Pancreas (tissue), 10 donors: ENCODE results near the gene RBMS3. TPM values are rescaled to one million over a fixed set of nuclear protein-coding genes. Genes with fewer than 3 reads are reported as not detected.
A peak's percentile ranks its signal among the peaks of the same experiment; 100 is the strongest.
"Not testable (repeated sequence)": the region's sequence is repeated elsewhere in the genome, so short reads cannot be mapped to it uniquely, and the experiment has no call there.

Experiments
- ATAC-seq, 4 donors: fragments of 200-7000 bp; cut with Tn5 transposase; one replicate each; pipeline versions ENCODE4 v1.8.0 to v1.9.1; 2020; ENCODE audit warnings: mild to moderate bottlenecking in 4 of 4, moderate library complexity in 4 of 4
- DNase-seq, 6 donors: peaks; one replicate each; pipeline ENCODE4 v3.0.0-alpha.2; 2020
- FAIRE-seq: peaks from 2 replicates; lab custom pipeline; 2012; peaks lifted over from hg19 to GRCh38; lab: Jason Lieb, UNC
- H3K27ac ChIP-seq, 4 donors: fragments of 200-600 bp; sonication (generic); 1 replicate in 3 of 4; 2 replicates in 1 of 4; pipeline versions ENCODE4 v1.5.0 to v1.8.0; 2020
- H3K27me3 ChIP-seq, 4 donors: fragments of 200-600 bp; one replicate each; pipeline ENCODE4 v1.8.0; 2021
- H3K36me3 ChIP-seq, 3 donors: fragments of 200-600 bp; sonication (generic) in 1 of 3; one replicate each; pipeline versions ENCODE4 v1.5.0 to v1.8.0; 2020 to 2021
- H3K4me1 ChIP-seq, 3 donors: fragments of 200-600 bp; one replicate each; pipeline ENCODE4 v1.8.0; 2021
- H3K4me3 ChIP-seq, 4 donors: fragments of 200-600 bp; sonication (generic) in 2 of 4; one replicate each; pipeline versions ENCODE4 v1.5.0 to v1.8.0; 2020 to 2021
- H3K9me3 ChIP-seq, 4 donors: fragments of 200-600 bp; one replicate each; pipeline ENCODE4 v1.8.0; 2021
- CTCF ChIP-seq, 4 donors: fragments of 200-600 bp; sonication (generic) in 3 of 4; IDR thresholded peaks; one replicate each; pipeline versions ENCODE4 v1.5.0 to v1.8.0; 2021; ENCODE audit warnings: antibody characterized with exemption in 4 of 4
- WGBS, 2 donors: extraction: QIAGEN DNeasy Blood & Tissue Kit; methylation state at CpG; one replicate each; pipeline ENCODE4 v1.1.7; 2013; 5-methylcytosine and 5-hydroxymethylcytosine counted together
- intact Hi-C, 3 donors: fragments of 100-400 bp; cut with DNase I; formaldehyde crosslinking; loops; one replicate each; pipeline versions ENCODE4 v1.11.1 to v1.14.2; 2022
- polyA plus RNA-seq, 2 donors: library from polyadenylated mRNA; stranded (reverse); fragments of 200-250 nt; gene quantifications; one replicate each; pipeline ENCODE4 v1.2.3, GENCODE V29; 2013
- total RNA-seq, 6 donors: library from RNA; stranded (reverse); fragmentation: NEBNext Ultra II Directional in 4 of 6; extraction: Animal tissue kit (Norgen Biotek cat#: 25700) in 4 of 6; gene quantifications; one replicate each; pipeline versions ENCODE4 v1.2.1 to v1.2.4, GENCODE V29; 2021 to 2023
- donor health status: healthy with polysubstance abuse.
- donor health status: DM: no; HTN: no; CAD: no; lungs with moderate emphysema.
- donor health status: DM: no; HTN: no; CAD: no.
- donor health status: control.
- donor health status: control.
- donor health status: Bipolar disorder and iron deficiency.
- donor health status: DM: yes; HTN: yes; CAD: no.
- donor health status: DM: no; HTN: no; CAD: no.
- donor health status: DM: no; HTN: no; CAD: no.
- donor health status: DM: yes; HTN: yes; CAD: no.

Gene RBMS3
- total and polyA plus RNA-seq, 8 donors, result 4.0 to 10.0 (median 6.6) TPM

DNA sequence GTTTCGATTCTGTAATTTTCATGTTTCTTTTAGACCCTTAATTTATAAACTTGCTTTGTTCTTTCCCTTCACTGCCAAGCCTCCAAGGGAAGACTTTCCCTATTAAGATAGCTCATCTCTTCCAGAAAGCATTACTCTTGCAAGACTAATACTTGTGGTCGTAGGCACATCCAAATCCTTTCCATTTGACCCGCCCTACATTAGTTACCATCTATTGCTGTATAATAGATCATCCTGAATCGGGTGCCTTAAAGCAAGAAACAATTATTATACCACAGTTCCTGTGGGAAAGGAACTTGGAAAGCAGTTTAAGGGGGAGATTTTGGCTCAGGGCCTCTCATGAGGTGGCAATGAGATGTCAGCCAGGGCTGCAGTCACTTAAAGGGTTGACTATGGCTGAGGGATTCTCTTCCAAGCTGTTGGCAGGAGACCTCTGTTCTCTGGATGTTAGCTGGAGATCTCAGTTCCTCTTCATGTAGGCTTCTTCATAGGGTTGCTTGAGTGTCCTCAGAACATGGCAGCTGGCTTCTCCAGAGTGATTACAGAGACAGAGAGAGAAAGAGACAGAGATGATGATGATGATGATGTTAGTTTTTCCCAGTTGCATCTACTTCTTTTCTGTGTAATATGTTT lies 755.2 kb downstream of the RBMS3 start:
- no peak for TF ChIP-seq CTCF (IDR thresholded peaks at IDR 0.05)
- intact Hi-C loops, result no loop called here
- Histone ChIP-seq H3K27ac (no peak overlapping the region), H3K4me1 (no peaks in the 10 kb centered on the region), H3K4me3 (no peak overlapping the region), H3K36me3 (no peaks in the 10 kb centered on the region), H3K9me3 (no peaks in the 10 kb centered on the region), H3K27me3 (no peaks in the 10 kb centered on the region)
- 58 to 64% methylated on average over 4 of the region's 4 CpGs for WGBS, 2 donors
- FAIRE-seq (no peak), DNase-seq (no peak), ATAC-seq (no peak)

- H3K27ac ChIP-seq, result no peak overlapping the region
- H3K4me1 ChIP-seq, result no peaks in the 10 kb centered on the region
- FAIRE-seq, result no peak
- TF ChIP-seq CTCF (IDR thresholded peaks at IDR 0.05), result no peak
- ATAC-seq, result no peak
- H3K9me3 ChIP-seq, result no peaks in the 10 kb centered on the region
- WGBS, 2 donors, result 81 to 83% methylated on average over 4 of the region's 4 CpGs
- intact Hi-C loops, result no loop called here
- H3K27me3 ChIP-seq, result no peaks in the 10 kb centered on the region
- no peak for DNase-seq
- no peak overlapping the region for H3K4me3 ChIP-seq
- H3K36me3 ChIP-seq, result no peaks in the 10 kb centered on the region
Measured at GRCh38 chr3:30040126-30040525, 759.3 kb downstream of the RBMS3 start.

GRCh38 chr3:30041481-30041880 lies 760.6 kb downstream of the RBMS3 start:
- ATAC-seq, H3K36me3 ChIP-seq, H3K9me3 ChIP-seq, DNase-seq, H3K27me3 ChIP-seq, H3K27ac ChIP-seq, intact Hi-C loops, H3K4me3 ChIP-seq, FAIRE-seq, H3K4me1 ChIP-seq: not testable (repeated sequence)
- WGBS, 2 donors, result 28 to 34% methylated on average over 3 of the region's 3 CpGs

DNA sequence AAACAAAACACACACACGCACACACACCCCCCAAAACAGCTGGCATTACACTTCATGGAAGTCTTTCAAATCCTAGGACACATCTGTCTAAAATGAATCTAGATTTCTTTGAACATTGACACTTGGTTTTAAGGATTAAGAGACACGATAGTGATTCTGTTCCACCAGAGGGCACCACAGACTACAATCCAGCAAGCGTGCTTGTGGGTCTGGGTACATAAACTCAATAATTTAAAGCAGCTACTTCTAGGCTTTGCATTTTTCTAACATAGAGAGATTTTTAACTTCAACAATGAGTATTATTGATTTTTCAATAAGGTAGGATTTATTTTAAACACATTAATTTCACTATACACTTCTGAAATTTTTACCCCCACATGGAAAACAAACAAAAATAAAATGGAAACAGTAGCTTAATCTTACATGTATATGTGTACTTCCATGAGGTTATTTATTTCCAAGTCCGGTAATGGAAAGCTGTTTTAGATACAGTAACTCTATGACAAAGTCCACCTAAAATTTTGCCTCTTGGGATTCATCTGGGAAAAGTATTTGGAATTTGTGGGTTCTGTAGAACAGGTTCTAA lies 761.5 kb downstream of the RBMS3 start:
- Histone ChIP-seq H3K27ac (no peak overlapping the region), H3K9me3 (no peaks in the 10 kb centered on the region), H3K36me3 (no peaks in the 10 kb centered on the region), H3K4me3 (no peak overlapping the region), H3K27me3 (no peaks in the 10 kb centered on the region), H3K4me1 (no peaks in the 10 kb centered on the region)
- peak in 3 of 4 donors; percentile 77 to 87 (median 79) for ATAC-seq
- peak; percentile 22 to 52 (median 48) for TF ChIP-seq CTCF (IDR thresholded peaks at IDR 0.05)
- intact Hi-C loops, result no loop called here
- WGBS, 2 donors, result 8 to 12% methylated on average over 4 of the region's 4 CpGs
- FAIRE-seq, result peak; percentile 63
- DNase-seq, result peak in 4 of 6 donors; percentile 13 to 59 (median 30)

GRCh38 chr3:30042916-30043555 lies 762.2 kb downstream of the RBMS3 start:
- Histone ChIP-seq H3K36me3 (no peaks in the 10 kb centered on the region), H3K4me1 (no peaks in the 10 kb centered on the region), H3K4me3 (no peak overlapping the region), H3K27ac (no peak overlapping the region), H3K9me3 (no peaks in the 10 kb centered on the region), H3K27me3 (no peaks in the 10 kb centered on the region)
- no peak for TF ChIP-seq CTCF (IDR thresholded peaks at IDR 0.05)
- intact Hi-C loops, result no loop called here
- DNase-seq (no peak), FAIRE-seq (no peak), ATAC-seq (no peak)
- WGBS, 2 donors, result 91 to 95% methylated on average over 3 of the region's 3 CpGs
